ENCODE measurements around the gene CBX8.

DNA sequence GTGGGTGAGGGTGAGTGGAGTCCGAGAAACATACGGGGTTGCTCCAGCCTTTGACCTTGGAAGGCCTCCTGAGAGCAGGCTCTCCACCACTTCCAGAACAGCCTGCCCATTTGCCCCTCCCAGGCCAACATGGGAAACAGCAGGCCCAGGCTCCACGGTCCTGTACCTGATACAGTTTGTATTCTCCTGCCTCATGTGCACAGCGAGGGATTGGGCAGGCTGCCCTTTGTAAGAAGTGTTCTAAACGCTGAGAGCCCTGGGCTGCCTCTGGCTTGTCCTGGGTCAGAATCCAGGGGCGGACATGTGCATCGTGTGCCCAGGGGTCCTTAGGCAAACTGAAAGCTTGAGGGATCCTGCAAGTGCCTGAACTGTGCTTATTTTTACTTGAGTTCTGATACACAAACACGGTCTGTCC lies 22.3 kb downstream of the CBX8 start:
- TF ChIP-seq, protein P1, sequence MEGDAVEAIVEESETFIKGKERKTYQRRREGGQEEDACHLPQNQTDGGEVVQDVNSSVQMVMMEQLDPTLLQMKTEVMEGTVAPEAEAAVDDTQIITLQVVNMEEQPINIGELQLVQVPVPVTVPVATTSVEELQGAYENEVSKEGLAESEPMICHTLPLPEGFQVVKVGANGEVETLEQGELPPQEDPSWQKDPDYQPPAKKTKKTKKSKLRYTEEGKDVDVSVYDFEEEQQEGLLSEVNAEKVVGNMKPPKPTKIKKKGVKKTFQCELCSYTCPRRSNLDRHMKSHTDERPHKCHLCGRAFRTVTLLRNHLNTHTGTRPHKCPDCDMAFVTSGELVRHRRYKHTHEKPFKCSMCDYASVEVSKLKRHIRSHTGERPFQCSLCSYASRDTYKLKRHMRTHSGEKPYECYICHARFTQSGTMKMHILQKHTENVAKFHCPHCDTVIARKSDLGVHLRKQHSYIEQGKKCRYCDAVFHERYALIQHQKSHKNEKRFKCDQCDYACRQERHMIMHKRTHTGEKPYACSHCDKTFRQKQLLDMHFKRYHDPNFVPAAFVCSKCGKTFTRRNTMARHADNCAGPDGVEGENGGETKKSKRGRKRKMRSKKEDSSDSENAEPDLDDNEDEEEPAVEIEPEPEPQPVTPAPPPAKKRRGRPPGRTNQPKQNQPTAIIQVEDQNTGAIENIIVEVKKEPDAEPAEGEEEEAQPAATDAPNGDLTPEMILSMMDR (IDR thresholded peaks at IDR 0.05; ENCODE audit: poor library complexity) = no peak
- no peak for TF ChIP-seq EZH2 (IDR thresholded peaks at IDR 0.05; ENCODE audit: borderline replicate concordance)
